Cortex of kidney (tissue), 1 donor: ENCODE data around the gene CGNL1.

ENCODE experiments used
- DNase-seq: peaks from one replicate; lab custom pipeline; 2025; lab: John Stamatoyannopoulos, UW

CGNL1 gene

DNA sequence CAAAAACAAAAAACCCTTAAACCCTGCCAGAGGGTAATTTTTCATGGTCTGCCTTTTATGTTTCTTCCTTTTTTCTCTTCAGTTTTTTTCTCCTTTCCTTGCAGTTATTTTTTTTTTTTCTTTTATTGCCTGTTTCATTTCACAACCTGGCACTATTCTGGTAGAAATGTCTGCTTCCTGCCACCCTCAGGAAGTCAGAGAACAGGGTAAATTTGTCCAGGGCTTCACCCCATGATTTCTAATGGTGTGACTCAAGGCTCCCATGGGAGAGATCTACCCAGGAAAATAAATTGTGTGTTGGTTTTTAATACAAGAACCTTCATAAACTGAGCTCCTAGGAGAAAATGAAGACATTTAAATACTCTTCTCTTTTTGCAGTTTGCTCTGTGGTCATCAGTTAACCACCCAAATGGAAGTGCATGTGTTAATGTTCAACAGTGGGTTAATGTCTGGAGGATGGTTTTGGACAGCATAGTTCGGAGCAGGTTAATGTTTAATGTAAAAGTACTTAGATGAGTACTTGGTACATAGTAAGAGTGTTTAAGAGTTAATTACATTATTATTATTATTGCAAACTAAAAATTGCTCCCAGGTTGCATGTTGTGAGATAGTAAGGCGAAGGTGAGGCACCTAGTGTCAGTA is 45.9 kb downstream of the CGNL1 start:
- DNase-seq: no peak

DNA sequence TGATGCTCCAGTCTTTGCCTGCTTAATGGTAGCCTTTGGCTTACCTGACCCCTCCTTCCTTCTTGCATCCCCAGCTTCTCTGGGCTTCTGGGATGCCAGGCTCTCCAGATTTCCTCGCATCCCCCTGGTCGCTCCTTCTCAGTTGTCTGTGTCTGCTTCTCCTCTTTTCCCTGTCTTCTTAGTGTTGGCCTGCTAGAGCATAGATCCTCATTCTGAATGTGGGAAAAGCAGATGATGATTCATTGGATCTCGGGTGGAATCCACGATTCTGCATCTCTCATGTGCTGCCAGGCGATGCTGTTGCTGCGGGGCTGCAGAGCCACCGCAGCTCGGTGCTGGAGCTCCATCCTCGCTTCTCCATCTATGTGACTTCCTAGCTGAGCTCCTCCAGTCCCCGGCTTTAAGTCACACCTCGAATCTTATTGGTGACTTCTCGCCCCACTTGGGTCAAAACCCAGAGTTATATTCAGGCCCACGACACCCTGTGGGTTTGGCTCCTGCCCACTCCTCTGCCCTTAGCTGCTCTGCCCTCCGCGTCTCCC is 47.4 kb downstream of the CGNL1 start:
- no peak for DNase-seq

DNA sequence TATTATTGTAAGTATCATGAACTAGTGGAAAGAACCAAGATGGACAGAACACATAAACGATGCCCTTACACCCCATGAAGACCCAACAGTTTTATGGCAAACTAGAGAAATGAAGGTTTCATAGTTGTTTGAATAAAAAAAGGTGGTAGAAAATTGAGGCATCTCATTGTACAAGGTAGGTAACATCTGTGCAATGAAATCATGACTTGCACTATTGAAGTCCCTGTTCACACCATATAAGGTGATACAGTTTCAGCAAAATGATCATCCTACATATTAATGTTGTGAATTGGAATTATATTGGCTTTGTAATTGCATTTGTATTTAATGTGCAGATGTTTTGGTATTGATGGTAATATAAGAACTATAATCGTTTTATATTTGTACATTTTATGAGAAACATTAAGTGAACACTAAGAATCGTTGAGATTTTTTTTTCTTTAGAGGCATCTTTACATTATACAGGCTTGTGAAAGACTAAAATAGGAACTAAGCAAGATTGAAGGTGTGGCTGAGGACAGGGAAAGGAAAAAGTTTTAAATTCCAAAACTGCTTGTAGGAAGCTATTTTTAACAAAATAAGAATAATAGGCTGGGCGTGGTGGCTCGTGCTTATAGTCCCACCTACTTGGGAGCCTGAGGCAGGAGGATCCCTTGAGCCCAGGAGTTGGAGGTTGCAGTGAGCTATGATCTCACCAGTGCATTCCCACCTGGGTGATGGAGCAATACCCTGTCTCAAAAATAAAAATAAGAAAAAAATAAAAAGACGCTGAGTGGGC is 48.5 kb downstream of the CGNL1 start:
- DNase-seq: no peak

DNA sequence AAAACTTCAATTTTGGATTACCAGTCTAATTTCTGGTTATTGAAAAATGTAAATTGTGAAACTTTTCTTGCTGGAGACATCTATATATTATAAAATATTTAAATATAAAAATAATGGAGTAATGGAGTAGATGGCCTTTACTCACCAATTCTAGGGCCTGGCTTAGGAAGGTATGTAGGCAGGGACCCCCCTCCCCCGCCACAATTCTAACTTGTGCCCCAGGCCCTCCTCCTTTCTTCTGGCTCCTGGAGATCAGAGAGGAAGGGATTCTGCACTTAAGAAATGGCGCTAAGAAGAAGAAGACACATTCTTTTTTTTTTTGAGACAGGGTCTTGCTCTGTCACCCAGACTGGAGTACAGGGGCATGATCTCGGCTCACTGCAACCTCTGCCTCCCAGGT is 49.5 kb downstream of the CGNL1 start:
- DNase-seq: no peak

DNA sequence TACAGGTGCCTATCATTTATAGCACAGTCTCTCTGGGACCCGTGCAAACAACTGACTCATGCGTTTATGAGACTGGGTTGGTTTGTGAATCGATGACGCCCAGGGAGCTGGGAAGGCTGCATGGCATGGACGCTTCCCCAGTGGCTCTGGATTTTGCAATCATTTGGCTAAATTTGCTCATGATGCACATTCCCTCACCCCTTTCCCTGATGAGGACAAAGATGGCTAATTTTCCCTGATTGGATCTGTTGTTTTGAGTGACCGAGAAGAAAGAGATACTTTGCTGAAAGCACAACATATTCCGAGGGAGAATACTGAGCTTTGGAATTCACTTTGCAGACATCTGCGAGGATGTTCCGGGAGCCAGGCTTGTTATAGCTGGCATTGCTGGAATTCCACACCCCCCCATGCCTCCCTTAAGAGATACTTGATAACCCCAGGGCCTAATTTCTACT is 51.1 kb downstream of the CGNL1 start:
- DNase-seq: no peak

DNA sequence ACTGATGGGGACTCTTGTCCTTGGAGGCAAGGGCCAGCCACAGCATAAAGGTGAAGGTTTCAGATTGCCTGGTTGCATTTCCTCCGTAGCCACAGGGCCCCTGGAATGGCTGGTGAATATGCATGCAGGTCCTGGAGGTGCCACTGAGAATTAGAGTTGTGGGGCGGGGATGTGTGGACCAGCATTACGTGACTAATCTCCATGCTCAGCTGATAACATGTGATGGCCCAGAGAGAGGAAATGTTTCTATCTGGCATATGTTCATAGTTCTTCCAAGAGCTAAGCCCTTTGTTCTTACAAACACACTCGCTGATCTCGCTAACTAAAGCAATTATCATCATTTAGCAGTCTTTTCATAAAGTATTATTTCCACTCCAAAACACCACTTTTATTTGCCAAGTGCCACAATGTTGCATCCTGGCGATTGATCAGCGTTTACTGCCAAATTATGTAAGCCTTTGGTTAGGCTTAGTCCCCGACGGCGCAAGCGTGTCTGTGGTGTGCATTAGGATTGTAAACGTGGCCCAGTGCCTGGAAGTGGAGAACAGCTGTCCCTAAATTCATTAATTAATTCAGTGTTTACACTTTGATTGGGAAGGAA is 55.9 kb downstream of the CGNL1 start:
- no peak for DNase-seq

DNA sequence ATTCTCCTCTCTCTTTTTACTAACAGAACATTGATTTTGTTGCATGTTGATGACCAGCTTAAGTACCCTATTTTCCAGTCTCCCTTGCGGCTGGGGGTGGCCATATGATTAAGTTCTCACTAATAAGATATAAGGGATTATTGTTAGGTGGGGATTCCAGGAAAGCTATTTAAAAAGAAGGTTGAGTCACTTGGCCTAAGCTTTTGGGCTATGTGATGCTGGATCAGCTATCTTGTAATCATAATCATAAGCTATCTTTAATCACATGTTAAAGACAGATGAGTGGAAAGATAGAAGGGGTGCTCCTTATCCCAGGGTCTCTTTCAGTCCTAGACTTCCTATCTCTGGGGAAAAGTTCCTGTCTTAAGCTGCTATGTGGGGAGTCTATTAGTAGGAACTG is 59.9 kb downstream of the CGNL1 start:
- DNase-seq: no peak

DNA sequence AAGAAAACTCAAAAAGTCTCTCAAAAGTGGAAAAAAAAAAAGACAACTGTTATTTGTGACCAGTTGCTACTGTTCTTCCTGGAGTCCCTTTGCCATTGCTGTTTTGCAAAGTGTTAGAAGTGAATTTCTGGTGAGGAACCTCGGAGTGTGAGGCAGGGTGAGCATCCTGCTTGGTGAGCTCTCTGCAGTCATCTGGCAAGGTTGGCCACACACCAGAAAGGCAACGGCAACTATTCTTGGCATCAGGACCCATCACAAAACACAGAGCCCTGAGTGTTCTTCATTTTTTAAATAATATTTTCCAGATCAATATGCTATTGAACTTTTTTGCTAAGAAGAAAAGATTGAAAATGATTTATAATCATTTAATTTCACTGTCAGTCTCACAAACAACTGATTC is 60.7 kb downstream of the CGNL1 start:
- DNase-seq: no peak

DNA sequence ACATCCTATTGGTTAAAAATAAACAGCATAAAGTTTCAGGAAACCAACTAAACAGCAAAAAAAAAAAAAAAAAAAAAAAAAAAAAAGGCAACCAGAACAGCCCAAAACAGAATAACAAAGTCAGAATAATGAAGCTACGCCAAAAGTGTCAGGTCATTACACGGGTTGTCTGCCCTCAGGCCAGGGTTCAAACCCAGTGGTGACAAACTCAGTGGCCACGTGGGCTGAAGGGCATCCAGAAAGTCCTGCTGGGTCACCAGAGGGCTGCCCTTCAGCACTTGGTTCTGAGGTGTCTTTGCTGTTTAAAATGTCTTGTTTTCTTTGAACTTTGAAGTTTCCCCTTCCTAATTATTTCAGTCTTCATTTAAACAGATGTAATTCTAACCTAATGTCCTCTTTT is 61.3 kb downstream of the CGNL1 start:
- DNase-seq: no peak

DNA sequence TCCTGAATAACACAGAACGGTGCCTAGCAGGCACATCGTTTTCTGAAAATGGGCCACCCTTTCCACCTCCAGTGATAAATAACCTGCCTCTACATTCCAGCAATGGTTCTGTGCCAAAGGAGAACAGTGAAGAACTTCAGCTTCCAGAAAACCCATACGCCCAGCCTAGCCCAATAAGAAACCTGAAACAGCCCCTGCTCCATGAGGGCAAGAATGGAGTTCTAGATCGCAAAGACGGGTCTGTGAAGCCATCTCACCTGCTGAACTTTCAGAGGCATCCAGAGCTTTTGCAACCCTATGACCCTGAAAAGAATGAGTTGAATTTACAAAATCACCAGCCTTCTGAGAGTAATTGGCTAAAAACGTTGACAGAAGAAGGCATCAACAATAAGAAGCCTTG is 61.9 kb downstream of the CGNL1 start:
- no peak for DNase-seq

DNA sequence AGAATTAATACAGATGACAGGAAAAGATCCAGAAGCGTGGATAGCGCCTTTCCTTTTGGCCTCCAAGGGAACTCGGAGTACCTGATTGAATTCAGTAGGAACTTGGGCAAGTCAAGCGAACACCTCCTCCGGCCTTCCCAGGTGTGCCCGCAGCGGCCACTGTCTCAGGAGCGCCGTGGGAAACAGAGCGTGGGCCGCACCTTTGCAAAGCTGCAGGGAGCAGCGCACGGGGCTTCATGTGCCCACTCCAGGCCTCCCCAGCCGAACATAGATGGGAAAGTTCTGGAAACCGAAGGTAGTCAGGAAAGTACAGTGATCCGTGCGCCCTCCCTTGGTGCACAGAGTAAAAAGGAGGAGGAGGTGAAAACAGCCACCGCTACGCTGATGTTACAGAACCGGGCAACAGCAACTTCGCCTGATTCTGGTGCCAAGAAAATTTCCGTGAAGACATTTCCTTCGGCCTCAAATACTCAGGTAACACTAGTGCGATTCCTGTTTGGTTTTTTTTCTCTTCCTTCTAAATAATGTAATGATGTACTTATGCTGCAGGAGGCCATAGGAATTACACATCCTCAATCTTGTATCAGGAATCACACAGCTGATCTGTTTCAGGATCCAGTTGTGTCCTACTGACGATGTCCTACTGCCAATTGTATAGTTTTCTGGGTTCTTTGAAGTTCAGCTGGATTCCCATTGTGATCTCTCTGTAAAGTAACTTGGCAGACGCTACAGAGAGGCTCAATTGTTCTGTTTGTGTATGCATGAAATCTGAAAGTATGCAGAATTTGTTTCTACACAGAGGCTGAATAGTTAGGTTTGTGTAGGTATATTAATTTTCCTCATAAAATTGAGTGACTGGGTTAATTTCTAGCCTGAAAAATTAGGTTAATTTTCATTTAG is 63.1 kb downstream of the CGNL1 start:
- DNase-seq: no peak

DNA sequence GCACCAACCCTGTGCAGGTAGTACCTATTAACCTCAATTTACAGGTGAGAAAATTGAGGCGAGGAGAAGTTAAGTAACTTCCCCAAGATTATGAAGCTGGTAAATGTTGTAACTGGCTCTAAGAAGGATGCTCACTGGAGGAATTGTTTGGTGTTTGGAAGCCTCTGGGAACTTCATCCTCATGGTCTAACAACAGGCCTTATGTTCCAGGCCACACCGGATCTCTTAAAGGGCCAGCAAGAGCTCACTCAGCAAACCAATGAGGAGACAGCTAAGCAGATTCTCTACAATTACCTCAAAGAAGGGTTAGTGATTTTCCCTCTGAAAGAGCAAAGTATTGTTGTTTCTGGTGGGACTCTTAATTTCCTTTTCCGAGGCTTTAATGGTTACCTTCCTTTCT is 63.9 kb downstream of the CGNL1 start:
- DNase-seq: no peak

DNA sequence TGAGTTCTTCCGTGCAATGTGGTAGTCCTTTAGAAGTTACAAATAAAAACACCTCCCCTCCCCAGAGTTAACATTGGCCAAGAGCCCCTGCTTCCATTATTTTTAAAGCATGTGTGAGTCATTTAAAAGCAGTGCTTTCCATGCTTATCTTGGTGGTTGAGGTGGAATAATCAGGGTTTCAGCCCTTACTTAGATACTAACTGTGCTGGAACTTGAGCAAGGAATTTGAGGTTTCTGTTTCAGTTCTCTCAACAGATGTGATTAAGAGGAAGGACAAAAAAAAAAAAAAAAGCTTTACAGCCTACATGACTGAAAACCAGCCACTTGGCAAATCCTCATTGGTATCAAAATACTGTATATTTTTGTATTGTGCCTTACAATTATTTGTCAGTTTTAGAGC is 64.5 kb downstream of the CGNL1 start:
- no peak for DNase-seq

DNA sequence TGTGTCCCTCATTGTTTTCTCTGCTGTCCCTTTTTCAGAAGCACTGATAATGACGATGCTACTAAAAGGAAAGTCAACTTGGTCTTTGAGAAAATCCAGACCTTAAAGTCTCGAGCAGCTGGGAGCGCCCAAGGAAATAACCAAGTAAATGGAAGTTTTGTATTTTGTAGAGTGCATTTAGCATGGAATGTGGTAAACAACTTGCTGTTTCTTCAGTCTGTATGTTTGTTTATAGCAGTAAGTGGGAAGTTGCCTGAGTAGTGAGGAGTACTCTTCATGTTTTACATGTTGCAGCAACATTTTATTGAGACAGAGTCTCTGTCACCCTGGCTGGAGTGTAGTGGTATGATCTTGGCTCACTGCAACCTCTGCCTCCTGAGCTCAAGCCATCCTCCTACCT is 66.0 kb downstream of the CGNL1 start:
- DNase-seq: no peak

DNA sequence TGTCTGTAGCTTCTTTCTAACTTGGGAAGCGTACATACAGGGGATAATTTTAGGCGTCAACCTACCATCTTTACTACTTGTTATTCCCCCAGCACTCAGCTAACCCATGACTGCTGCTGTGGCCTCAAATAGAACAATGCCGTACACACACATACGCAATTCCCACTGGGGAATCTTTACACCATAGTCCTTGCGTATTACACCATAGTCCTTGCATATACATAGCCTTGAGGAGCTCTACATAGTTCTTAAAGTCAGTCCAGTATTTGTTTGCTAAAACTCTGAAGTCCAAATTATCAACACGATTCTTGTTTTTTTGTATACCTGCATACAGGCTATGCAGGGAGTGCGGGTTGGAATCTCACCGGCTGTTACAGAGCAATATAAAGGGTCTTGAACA is 67.2 kb downstream of the CGNL1 start:
- no peak for DNase-seq

DNA sequence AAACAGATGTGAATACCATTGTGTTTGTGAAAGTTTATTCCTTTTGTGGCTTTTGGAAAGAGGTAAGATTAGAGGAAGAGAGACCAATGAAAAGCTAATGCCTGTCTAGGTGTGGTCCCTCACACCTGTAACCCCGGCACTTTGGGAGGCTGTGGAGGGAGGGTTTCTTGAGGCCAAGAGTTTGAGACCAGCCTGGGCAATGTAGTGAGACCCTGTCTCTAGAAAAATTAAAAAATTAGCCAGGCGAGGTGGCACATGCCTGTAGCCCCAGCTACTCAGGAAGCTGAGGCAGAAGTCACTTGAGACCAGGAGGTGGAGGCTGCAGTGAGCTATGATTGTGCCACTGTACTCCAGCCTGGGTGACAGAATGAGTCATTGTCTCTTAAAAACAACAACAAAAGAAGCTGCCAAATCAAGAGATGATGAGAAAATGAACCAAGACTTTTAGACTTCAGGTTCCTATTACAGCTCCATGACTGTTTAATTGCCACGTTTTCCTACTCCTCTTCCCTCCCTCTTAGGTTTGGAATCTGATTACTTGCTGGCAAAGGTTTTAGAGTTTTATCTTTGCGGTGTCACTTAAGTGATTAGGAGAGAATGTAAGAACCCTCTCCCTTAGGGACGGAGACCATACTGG is 68.7 kb downstream of the CGNL1 start:
- DNase-seq: no peak

DNA sequence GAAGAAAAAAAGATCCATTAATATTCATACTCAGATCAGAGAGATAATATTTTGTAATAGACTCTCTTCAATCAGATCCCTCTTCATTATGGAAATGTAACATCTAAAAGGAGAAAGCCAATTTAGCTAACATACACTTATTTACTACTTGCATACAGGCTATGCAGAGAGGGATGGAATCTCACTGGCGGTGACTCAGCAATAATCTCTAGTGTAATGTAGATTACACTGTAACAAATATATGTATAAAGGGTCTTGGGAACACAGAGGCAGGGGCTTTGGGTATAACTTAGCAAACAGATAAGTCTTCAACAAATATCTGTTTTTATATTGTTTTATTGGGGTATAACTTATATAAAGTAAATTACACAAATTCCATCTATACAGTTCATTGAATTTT is 69.6 kb downstream of the CGNL1 start:
- no peak for DNase-seq

DNA sequence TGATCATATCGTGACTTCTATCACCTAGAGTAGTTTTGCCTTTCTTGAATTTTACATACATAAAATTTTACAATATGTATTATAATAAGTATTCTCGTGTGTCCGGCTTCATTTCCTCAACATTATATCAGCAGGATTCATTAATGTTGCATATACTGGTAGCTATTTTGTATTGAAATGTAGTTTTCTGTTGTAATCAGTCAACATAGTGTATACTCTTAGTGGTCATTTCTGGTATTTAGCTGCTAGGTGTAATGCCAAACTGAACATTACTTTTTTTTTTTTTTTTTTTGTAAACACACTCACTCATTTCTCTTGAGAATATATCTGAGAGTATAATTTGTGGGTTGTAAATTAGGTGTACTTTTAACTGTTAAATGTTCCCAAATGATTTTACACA is 70.1 kb downstream of the CGNL1 start:
- no peak for DNase-seq

DNA sequence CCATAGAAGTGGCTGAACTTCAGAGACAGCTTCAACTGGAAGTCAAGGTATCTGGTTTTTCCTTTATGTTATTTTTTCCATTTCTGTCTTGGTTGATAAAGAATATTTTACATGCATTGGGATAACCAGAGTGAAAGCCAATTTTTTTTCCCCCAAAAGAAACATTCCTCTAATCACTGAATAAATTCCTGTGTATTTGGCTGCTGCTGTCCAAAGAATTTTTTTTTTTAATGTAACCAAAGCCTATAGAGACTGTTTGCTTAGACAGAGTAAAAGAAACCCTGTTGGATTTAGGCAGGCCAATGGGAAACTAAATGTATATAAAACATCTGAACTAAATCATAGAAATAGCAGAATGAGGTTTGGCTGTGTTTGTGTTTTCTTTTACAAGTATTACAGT is 75.2 kb downstream of the CGNL1 start:
- no peak for DNase-seq

DNA sequence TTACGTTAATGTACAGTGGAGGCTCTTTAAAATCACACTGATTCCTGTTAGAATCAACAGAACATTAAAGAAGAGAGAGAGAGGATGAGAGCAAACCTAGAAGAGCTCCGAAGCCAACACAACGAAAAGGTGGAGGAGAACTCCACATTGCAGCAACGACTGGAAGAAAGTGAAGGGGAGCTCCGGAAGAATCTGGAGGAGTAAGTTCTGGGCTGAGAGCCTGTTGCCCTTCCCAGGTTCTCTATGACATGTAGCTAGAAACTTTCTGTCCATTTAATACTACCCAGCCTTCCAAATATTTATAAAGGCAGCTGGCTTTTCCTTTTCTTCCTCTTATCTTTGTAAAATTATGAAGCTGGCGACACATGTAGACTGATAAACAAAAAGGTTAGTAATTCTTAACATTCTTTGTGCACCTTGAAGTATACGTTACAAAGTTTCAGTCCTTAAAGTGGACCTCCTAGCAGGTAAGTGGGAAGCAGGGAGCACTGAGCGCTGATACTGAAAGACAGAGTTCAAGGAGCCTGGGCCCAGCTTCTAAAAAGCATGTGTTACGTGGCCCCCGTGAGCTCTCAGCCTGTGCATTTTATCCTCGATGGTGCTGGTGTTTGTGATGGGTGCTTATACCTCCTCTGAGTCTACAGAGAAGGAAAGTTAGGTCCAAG is 75.9 kb downstream of the CGNL1 start:
- DNase-seq: no peak

DNA sequence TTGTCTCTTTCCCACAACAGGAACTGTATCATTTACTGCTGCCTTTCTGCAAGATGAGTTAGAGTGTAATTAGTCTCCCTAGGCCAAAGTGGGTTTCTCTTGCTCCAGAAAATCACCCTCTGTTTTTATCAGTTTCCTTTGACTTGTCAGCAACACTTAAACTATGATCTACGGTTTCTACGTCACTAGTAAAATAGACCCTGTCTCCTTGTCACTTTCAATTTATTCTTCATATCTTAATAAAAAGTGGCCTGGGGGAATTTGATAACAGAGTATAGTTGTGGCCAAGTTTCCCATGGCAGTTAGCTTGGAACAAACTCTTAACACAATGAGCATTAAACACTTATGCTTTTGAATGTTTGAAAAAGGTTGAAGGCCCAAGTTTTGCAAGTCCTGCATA is 79.6 kb downstream of the CGNL1 start:
- DNase-seq: no peak
